GM12878 (cell line): ENCODE data around the gene TRAPPC3L. TPM values are rescaled to one million over a fixed set of nuclear protein-coding genes. Genes with fewer than 3 reads are reported as not detected.

Experiments
- ATAC-seq: fragments of 200-7000 bp; cut with Tn5 transposase; 3 replicates; pipeline ENCODE4 v1.9.1; 2020; ENCODE audit warnings: mild to moderate bottlenecking, moderate library complexity
- BruUV-seq: library from RNA; stranded (reverse); fragments of 400-500 nt; replicated peaks from 2 replicates; lab custom pipeline; 2021; lab: Mats Ljungman, UMichigan
- CTCF ChIA-PET: fragments of 300-600 bp; sonication (Branson Sonifier 250); formaldehyde crosslinking; extraction: SDS; loops from one replicate; lab custom pipeline; 2021; ENCODE audit warnings: inconsistent platforms; lab: Yijun Ruan, JAX
- POLR2A ChIA-PET: fragments of 350-600 bp; formaldehyde crosslinking; extraction: SDS; loops from one replicate; lab custom pipeline; 2021; ENCODE audit warnings: inconsistent platforms; lab: Charles Lee
- RAD21 ChIA-PET: fragments of 300-600 bp; sonication (Branson Sonifier 250); formaldehyde crosslinking; loops from one replicate; lab custom pipeline; 2023; ENCODE audit warnings: antibody characterized with exemption; ENCODE audit not compliant: unreplicated experiment; lab: Charles Lee
- SMC1A ChIA-PET: fragments of 300-600 bp; sonication (Branson Sonifier 250); formaldehyde crosslinking; loops from one replicate; lab custom pipeline; 2023; ENCODE audit not compliant: unreplicated experiment, uncharacterized antibody; lab: Charles Lee
- DNase-seq: peaks from one replicate; pipeline ENCODE4 v3.0.0-alpha.2; 2011; ENCODE audit warnings: low read depth, low spot score
- FAIRE-seq: peaks from 3 replicates; lab custom pipeline; 2011; peaks lifted over from hg19 to GRCh38; lab: Jason Lieb, UNC
- H2AFZ ChIP-seq: 2 replicates; pipeline ENCODE4 v1.6.0; 2011; ENCODE audit warnings: low read depth, low read length, control low read depth; ENCODE audit not compliant: control insufficient read depth
- H3K27ac ChIP-seq: 2 replicates; pipeline ENCODE4 v1.5.1; 2011; ENCODE audit warnings: control low read depth; ENCODE audit not compliant: control insufficient read depth, insufficient read depth
- H3K27me3 ChIP-seq, 2 experiments: replicated peaks in 1 of 2; 2 replicates each; pipeline versions ENCODE4 v1.6.0 to v1.6.1; 2011; ENCODE audit warnings: low read length in 1 of 2; ENCODE audit not compliant: control insufficient read depth in 2 of 2, insufficient read depth in 2 of 2
- H3K36me3 ChIP-seq, 2 experiments: 2 replicates each; pipeline ENCODE4 v1.5.1; 2011; ENCODE audit warnings: low read length in 1 of 2; ENCODE audit not compliant: control insufficient read depth in 2 of 2, insufficient read depth in 2 of 2
- H3K4me1 ChIP-seq: 2 replicates; pipeline ENCODE4 v1.6.1; 2011; ENCODE audit warnings: mild to moderate bottlenecking, low read length, moderate library complexity, mixed read lengths; ENCODE audit not compliant: control insufficient read depth, insufficient read depth
- H3K4me2 ChIP-seq: 2 replicates; pipeline ENCODE4 v1.6.0; 2011; ENCODE audit warnings: control low read depth; ENCODE audit not compliant: control insufficient read depth, insufficient read depth
- H3K4me3 ChIP-seq: fragments of 200-600 bp; sonication (generic); 2 replicates; pipeline ENCODE4 v1.5.1; 2016
- H3K79me2 ChIP-seq: 2 replicates; pipeline ENCODE4 v1.6.0; 2011; ENCODE audit warnings: low read length; ENCODE audit not compliant: control insufficient read depth, insufficient read depth
- H3K9ac ChIP-seq: 2 replicates; pipeline ENCODE4 v1.8.0; 2011; ENCODE audit warnings: low read length, control low read depth, mixed read lengths; ENCODE audit not compliant: control insufficient read depth, insufficient read depth
- H3K9me3 ChIP-seq: replicated peaks from 3 replicates; pipeline ENCODE4 v1.5.1; 2011; ENCODE audit warnings: mild to moderate bottlenecking, low read length; ENCODE audit not compliant: control insufficient read depth, insufficient read depth
- H4K20me1 ChIP-seq: 2 replicates; pipeline ENCODE4 v1.6.0; 2011; ENCODE audit not compliant: control insufficient read depth, insufficient read depth
- EP300 ChIP-seq, 2 experiments: fragments of 150-350 bp in 1 of 2; IDR thresholded peaks; 2 replicates each; pipeline ENCODE4 v1.6.1; 2011 to 2012; ENCODE audit warnings: low read depth in 2 of 2, low read length in 2 of 2, borderline replicate concordance in 1 of 2, improper control_type of control experiment in 1 of 2, inconsistent platforms in 1 of 2; ENCODE audit not compliant: control insufficient read depth in 1 of 2
- NR2F1 ChIP-seq: fragments of 450-650 bp; conservative IDR thresholded peaks from 2 replicates; pipeline ENCODE4 v1.6.1; 2017; ENCODE audit warnings: mild to moderate bottlenecking
- PML ChIP-seq: IDR thresholded peaks from 2 replicates; pipeline ENCODE4 v1.6.1; 2012; ENCODE audit warnings: low read length, inconsistent platforms
- SMC3 ChIP-seq: IDR thresholded peaks from 2 replicates; pipeline ENCODE4 v1.6.1; 2011; ENCODE audit warnings: low read length, improper control_type of control experiment, borderline replicate concordance
- ZNF687 ChIP-seq: fragments of 450-650 bp; IDR thresholded peaks from 2 replicates; pipeline ENCODE4 v1.6.1; 2017; ENCODE audit warnings: mild to moderate bottlenecking, moderate library complexity
- in situ Hi-C: fragments of 300-500 bp; cut with MboI; formaldehyde crosslinking; loops from 9 replicates; pipeline ENCODE4 v1.14.3; 2018; ENCODE audit warnings: mixed read lengths
- intact Hi-C: fragments of 100-400 bp; cut with micrococcal nuclease; formaldehyde crosslinking; loops from one replicate; pipeline ENCODE4 v1.14.2; 2022; ENCODE audit not compliant: unreplicated experiment
- polyA plus RNA-seq, 11 experiments: library from polyadenylated mRNA; depleted of rRNA in 4 of 11; unstranded in 6 of 11; stranded (reverse) in 5 of 11; fragments of >200 nt; fragmentation: Nextera tagmentation in 4 of 11; fragmentation: Illumina TruSeq in 1 of 11; extraction: Ambion mirVana in 4 of 11; extraction: Trizol in 1 of 11; gene quantifications; 1 replicate in 1 of 11; 2 replicates in 10 of 11; pipeline versions ENCODE4 v1.2.1 to v1.2.3, GENCODE V29; 2011 to 2016; ENCODE audit warnings: inconsistent platforms in 2 of 11, missing spikeins in 2 of 11, low read depth in 1 of 11
- total RNA-seq, 4 experiments: library from RNA; depleted of rRNA in 3 of 4; stranded (reverse); fragments of >200 nt in 3 of 4; fragmentation: Illumina TruSeq in 1 of 4; extraction: Trizol in 1 of 4; gene quantifications; 2 replicates each; pipeline versions ENCODE4 v1.2.1 to v1.2.3, GENCODE V29; 2013 to 2021

TRAPPC3L gene
- total and polyA plus RNA-seq, 10 of the 15 experiments (the other 5 are each of a cell fraction or from before 2014, with no cell fraction given) = not detected

GRCh38 chr6:116568111-116568510, 22.6 kb upstream of the TRAPPC3L start:
- TF ChIP-seq SMC3 = no peak
- TF ChIP-seq EP300 (IDR thresholded peaks at IDR 0.05; ENCODE audit: borderline replicate concordance in 1 of 2, control insufficient read depth in 1 of 2, low read depth in 2 of 2, low read length in 2 of 2) = no peak
- no peak for TF ChIP-seq ZNF687
- no peak for TF ChIP-seq NR2F1
- no peak for TF ChIP-seq PML
- peaks cover 29% of the 10 kb centered on the region for H3K79me2 ChIP-seq
- H3K4me3 ChIP-seq = no peak overlapping the region
- H3K9me3 ChIP-seq = no peaks in the 10 kb centered on the region
- no TSS peak for BruUV-seq
- peaks cover 5% of the 10 kb centered on the region; the same call in 1 of the 2 replicates for H3K4me1 ChIP-seq
- intact Hi-C loops (no loop called here), in situ Hi-C loops (no loop called here)
- ChIA-PET SMC1A (interaction anchor here (0.8 to 1.3 kb wide), 3 partner anchors 34 to 297 kb away, joined by 3 read pairs; no protein-coding TSS in a partner anchor), POLR2A (no interaction called here), CTCF (interaction anchor here (0.6 to 1.4 kb wide), 3 partner anchors 33 to 288 kb away, joined by 3 read pairs; no protein-coding TSS in a partner anchor), RAD21 (no interaction called here)
- H3K27me3 ChIP-seq = no peaks in the 10 kb centered on the region
- DNase-seq (no peak), ATAC-seq (no peak), FAIRE-seq (no peak)
- H2AFZ ChIP-seq = no peak overlapping the region
- H3K4me2 ChIP-seq = no peak overlapping the region
- no peaks in the 10 kb centered on the region for H4K20me1 ChIP-seq
- H3K36me3 ChIP-seq = no peaks in the 10 kb centered on the region
- no peak overlapping the region for H3K9ac ChIP-seq
- H3K27ac ChIP-seq = no peak overlapping the region
